Prostate gland (tissue), 2 donors: ENCODE measurements around the gene CAND2. TPM values are rescaled to one million over a fixed set of nuclear protein-coding genes. Genes with fewer than 3 reads are reported as not detected.

Experiments
- DNase-seq: peaks from one replicate; pipeline ENCODE4 v3.0.0-alpha.2; 2019; ENCODE audit warnings: low spot score
- H3K27ac ChIP-seq, 2 donors: fragments of 200-600 bp; sonication (generic); 2 replicates each; pipeline ENCODE4 v1.5.1; 2017 to 2019
- H3K27me3 ChIP-seq: fragments of 200-600 bp; sonication (generic); replicated peaks from 2 replicates; pipeline ENCODE4 v1.5.1; 2019; ENCODE audit not compliant: insufficient read depth
- H3K36me3 ChIP-seq, 2 donors: fragments of 200-600 bp; sonication (generic); 1 replicate in 1 of 2; 2 replicates in 1 of 2; pipeline versions ENCODE4 v1.5.1 to v1.8.1; 2017 to 2019
- H3K4me1 ChIP-seq: fragments of 200-600 bp; sonication (generic); replicated peaks from 2 replicates; pipeline ENCODE4 v1.5.1; 2019
- H3K4me3 ChIP-seq, 2 donors: fragments of 200-600 bp; sonication (generic); 2 replicates each; pipeline ENCODE4 v1.5.1; 2017 to 2019
- H3K9me3 ChIP-seq: fragments of 200-600 bp; sonication (generic); 2 replicates; pipeline ENCODE4 v1.5.1; 2017
- CTCF ChIP-seq, 4 experiments: fragments of 200-600 bp in 2 of 4; fragments of 450-650 bp in 2 of 4; sonication (generic) in 2 of 4; IDR thresholded peaks; 1 replicate in 3 of 4; 2 replicates in 1 of 4; pipeline ENCODE4 v1.5.1; 2016 to 2019; ENCODE audit warnings: antibody characterized with exemption in 4 of 4, mild to moderate bottlenecking in 2 of 4, moderate library complexity in 2 of 4
- POLR2A ChIP-seq: fragments of 450-650 bp; IDR thresholded peaks from one replicate; pipeline ENCODE4 v1.6.1; 2016; ENCODE audit warnings: antibody characterized with exemption, mild to moderate bottlenecking
- POLR2AphosphoS5 ChIP-seq: sonication (generic); formaldehyde crosslinking; IDR thresholded peaks from one replicate; pipeline ENCODE4 v1.6.1; 2017; ENCODE audit warnings: antibody characterized with exemption
- WGBS: methylation state at CpG from one replicate; pipeline ENCODE4 v1.1.5; 2018; 5-methylcytosine and 5-hydroxymethylcytosine counted together
- intact Hi-C: fragments of 100-400 bp; cut with DNase I; formaldehyde crosslinking; loops from one replicate; pipeline ENCODE4 v1.14.2; 2022
- total RNA-seq, 2 donors: library from RNA; depleted of rRNA; stranded (reverse); fragments of >200 nt; gene quantifications; one replicate each; pipeline ENCODE4 v1.1.0, GENCODE V29; 2016

Gene CAND2
- total RNA-seq, 2 donors from 2014 or later: 8.4 to 86.3 TPM

- no peaks in the 10 kb centered on the region for H3K4me1 ChIP-seq
- H3K27ac ChIP-seq: no peak overlapping the region
- TF ChIP-seq CTCF (IDR thresholded peaks at IDR 0.05) (no peak), POLR2AphosphoS5 (no peak), POLR2A (no peak)
- WGBS: 89% methylated on average over 4 of the region's 4 CpGs
- no peak overlapping the region for H3K4me3 ChIP-seq
- DNase-seq: no peak
- H3K9me3 ChIP-seq: no peaks in the 10 kb centered on the region
- H3K27me3 ChIP-seq: no peaks in the 10 kb centered on the region
- no peaks in the 10 kb centered on the region for H3K36me3 ChIP-seq
- intact Hi-C loops: loop anchor here (5.0 kb wide), 2 partner anchors 117 to 132 kb away; no protein-coding TSS in a partner anchor
These were observed 68.8 kb downstream of the CAND2 start for GRCh38 chr3:12865271-12865670.

GRCh38 chr3:12866836-12867235, 70.4 kb downstream of the CAND2 start:
- Histone ChIP-seq H3K4me3 (no peak overlapping the region), H3K4me1 (no peaks in the 10 kb centered on the region), H3K27me3 (no peaks in the 10 kb centered on the region), H3K36me3 (no peaks in the 10 kb centered on the region), H3K9me3 (no peaks in the 10 kb centered on the region), H3K27ac (no peak overlapping the region)
- intact Hi-C loops: loop anchor here (5.0 kb wide), 2 partner anchors 115 to 130 kb away; no protein-coding TSS in a partner anchor
- 89% methylated on average over 6 of the region's 6 CpGs for WGBS
- no peak for DNase-seq
- no peak for TF ChIP-seq CTCF (IDR thresholded peaks at IDR 0.05)
- no peak for TF ChIP-seq POLR2A
- no peak for TF ChIP-seq POLR2AphosphoS5

GRCh38 chr3:12868039-12869034, 71.9 kb downstream of the CAND2 start:
- H3K9me3 ChIP-seq: no peaks in the 10 kb centered on the region
- no peak overlapping the region for H3K27ac ChIP-seq
- DNase-seq: peak; percentile 78
- 34% methylated on average over 45 of the region's 45 CpGs for whole genome bisulfite sequencing
- no peak overlapping the region for H3K4me3 ChIP-seq
- H3K4me1 ChIP-seq: no peaks in the 10 kb centered on the region
- no peaks in the 10 kb centered on the region for H3K27me3 ChIP-seq
- H3K36me3 ChIP-seq: no peaks in the 10 kb centered on the region
- TF ChIP-seq POLR2AphosphoS5 (peak; percentile 69), POLR2A (no peak), CTCF (IDR thresholded peaks at IDR 0.05) (peak; percentile 59 to 92 (median 88))
- intact Hi-C loops: loop anchor here (1.0 to 5.0 kb wide), 3 partner anchors 24 to 129 kb away; no protein-coding TSS in a partner anchor

- no peak for DNase-seq
- Histone ChIP-seq H3K4me3 (no peak overlapping the region), H3K27ac (no peak overlapping the region), H3K4me1 (no peaks in the 10 kb centered on the region), H3K9me3 (no peaks in the 10 kb centered on the region), H3K27me3 (no peaks in the 10 kb centered on the region), H3K36me3 (no peaks in the 10 kb centered on the region)
- 29% methylated on average over 16 of the region's 28 CpGs for WGBS
- TF ChIP-seq POLR2A: no peak
- no peak for TF ChIP-seq POLR2AphosphoS5
- intact Hi-C loops: loop anchor here (5.0 kb wide), 2 partner anchors 113 to 128 kb away; no protein-coding TSS in a partner anchor
These were observed 72.6 kb downstream of the CAND2 start for GRCh38 chr3:12869035-12869621.

GRCh38 chr3:12870942-12871341, 74.5 kb downstream of the CAND2 start:
- intact Hi-C loops: no loop called here
- TF ChIP-seq POLR2A (no peak), CTCF (IDR thresholded peaks at IDR 0.05) (no peak)
- DNase-seq: no peak
- Histone ChIP-seq H3K27me3 (no peaks in the 10 kb centered on the region), H3K4me3 (no peak overlapping the region), H3K36me3 (no peaks in the 10 kb centered on the region), H3K4me1 (no peaks in the 10 kb centered on the region), H3K9me3 (no peaks in the 10 kb centered on the region), H3K27ac (no peak overlapping the region)
- 64% methylated on average over 9 of the region's 9 CpGs for WGBS
